SK-N-SH (cell line): ENCODE results near the gene HTR3E. TPM values are rescaled to one million over a fixed set of nuclear protein-coding genes. Genes with fewer than 3 reads are reported as not detected.

ENCODE experiments used
- CTCF ChIA-PET: fragments of 300-600, 350-600 bp; formaldehyde crosslinking; extraction: SDS; loops from one replicate; lab custom pipeline; 2021; lab: Yijun Ruan, JAX
- POLR2A ChIA-PET: fragments of 350-600 bp; sonication (Branson Sonifier 250); formaldehyde crosslinking; extraction: SDS; loops from one replicate; lab custom pipeline; 2020; ENCODE audit warnings: antibody characterized with exemption, inconsistent platforms; lab: Yijun Ruan, JAX
- DNase-seq: peaks from one replicate; pipeline ENCODE4 v3.0.0; 2012
- H2AFZ ChIP-seq: fragments of 200-600 bp; sonication (generic); 2 replicates; pipeline ENCODE4 v1.8.1; 2016; ENCODE audit warnings: antibody characterized with exemption, mild to moderate bottlenecking, low read depth
- H3F3A ChIP-seq: fragments of 200-600 bp; sonication (generic); replicated peaks from 2 replicates; pipeline ENCODE3; 2016; ENCODE audit warnings: antibody characterized with exemption, mild to moderate bottlenecking; ENCODE audit not compliant: insufficient read depth
- H3K27ac ChIP-seq, 2 experiments: fragments of 200-500 bp in 1 of 2; fragments of 200-600 bp in 1 of 2; sonication (Bioruptor generic) in 1 of 2; sonication (generic), shearing (Covaris generic) in 1 of 2; 2 replicates each; pipeline versions ENCODE4 v1.5.1 to v1.6.1; 2014 to 2016; ENCODE audit warnings: low read depth in 2 of 2, inconsistent platforms in 1 of 2, low read length in 1 of 2, mild to moderate bottlenecking in 1 of 2, mixed read lengths in 1 of 2
- H3K27me3 ChIP-seq: fragments of 200-600 bp; sonication (generic), shearing (Covaris generic); 2 replicates; pipeline ENCODE4 v1.6.1; 2016; ENCODE audit warnings: mixed run types; ENCODE audit not compliant: insufficient read depth
- H3K36me3 ChIP-seq, 2 experiments: fragments of 200-500 bp in 1 of 2; fragments of 200-600 bp in 1 of 2; sonication (Bioruptor generic) in 1 of 2; sonication (generic) in 1 of 2; replicated peaks in 1 of 2; 2 replicates each; pipeline versions ENCODE3 to v1.5.1; 2014 to 2016; ENCODE audit warnings: low read length in 1 of 2, mild to moderate bottlenecking in 1 of 2; ENCODE audit not compliant: insufficient read depth in 2 of 2, control insufficient read depth in 1 of 2
- H3K4me1 ChIP-seq, 2 experiments: fragments of 200-500 bp in 1 of 2; fragments of 200-600 bp in 1 of 2; sonication (Bioruptor generic) in 1 of 2; sonication (generic), shearing (Covaris generic) in 1 of 2; 2 replicates each; pipeline versions ENCODE4 v1.5.1 to v1.6.1; 2014 to 2016; ENCODE audit warnings: low read depth in 1 of 2, low read length in 1 of 2, mixed run types in 1 of 2; ENCODE audit not compliant: insufficient read depth in 2 of 2, control insufficient read depth in 1 of 2
- H3K4me2 ChIP-seq: fragments of 200-600 bp; sonication (generic), shearing (Covaris generic); 2 replicates; pipeline ENCODE4 v1.6.1; 2017; ENCODE audit warnings: mixed run types
- H3K4me3 ChIP-seq, 2 experiments: fragments of 200-500 bp in 1 of 2; fragments of 200-600 bp in 1 of 2; sonication (Bioruptor generic) in 1 of 2; sonication (generic), shearing (Covaris generic) in 1 of 2; 2 replicates each; pipeline versions ENCODE4 v1.5.1 to v1.8.1; 2014 to 2016; ENCODE audit warnings: low read depth in 2 of 2, inconsistent platforms in 1 of 2, low read length in 1 of 2, mild to moderate bottlenecking in 1 of 2, mixed read lengths in 1 of 2, moderate library complexity in 1 of 2
- H3K79me2 ChIP-seq: fragments of 200-600 bp; sonication (generic); 2 replicates; pipeline ENCODE4 v1.8.1; 2017; ENCODE audit warnings: mild to moderate bottlenecking; ENCODE audit not compliant: insufficient read depth
- H3K9ac ChIP-seq: fragments of 200-600 bp; sonication (generic); 2 replicates; pipeline ENCODE4 v1.6.1; 2017; ENCODE audit warnings: mixed run types
- H3K9me2 ChIP-seq: fragments of 200-600 bp; sonication (generic); 2 replicates; pipeline ENCODE4 v1.6.1; 2017; ENCODE audit warnings: mixed run types
- H3K9me3 ChIP-seq: fragments of 200-600 bp; sonication (generic); 2 replicates; pipeline ENCODE4 v1.6.1; 2017; ENCODE audit warnings: mixed run types, mild to moderate bottlenecking, moderate library complexity
- H4K20me1 ChIP-seq: fragments of 200-600 bp; sonication (generic); 2 replicates; pipeline ENCODE4 v1.6.1; 2017; ENCODE audit warnings: mild to moderate bottlenecking, mixed run types; ENCODE audit not compliant: insufficient read depth
- ELF1 ChIP-seq: IDR thresholded peaks from 2 replicates; pipeline ENCODE4 v1.4.0; 2012
- EP300 ChIP-seq, 2 experiments: IDR thresholded peaks; 2 replicates each; pipeline versions ENCODE4 v1.4.0 to v1.6.1; 2012; ENCODE audit warnings: borderline replicate concordance in 1 of 2, low read depth in 1 of 2, low read length in 1 of 2
- FOSL2 ChIP-seq: IDR thresholded peaks from 2 replicates; pipeline ENCODE4 v1.4.0; 2012; ENCODE audit warnings: low read depth, mild to moderate bottlenecking, moderate library complexity, borderline replicate concordance
- FOXJ3 ChIP-seq: sonication (generic); formaldehyde crosslinking; IDR thresholded peaks from 2 replicates; pipeline ENCODE4 v1.5.1; 2020; ENCODE audit warnings: mild to moderate bottlenecking, missing genetic modification reagents
- GATA2 ChIP-seq: sonication (generic); formaldehyde crosslinking; IDR thresholded peaks from 2 replicates; pipeline ENCODE4 v1.5.0; 2020; ENCODE audit warnings: mild to moderate bottlenecking, missing genetic modification reagents
- MEF2A ChIP-seq: IDR thresholded peaks from 2 replicates; pipeline ENCODE4 v1.4.0; 2012; ENCODE audit warnings: low read depth, borderline replicate concordance
- MXI1 ChIP-seq: IDR thresholded peaks from 2 replicates; pipeline ENCODE4 v1.6.1; 2012; ENCODE audit warnings: mild to moderate bottlenecking, low read depth, low read length, improper control_type of control experiment
- RAD21 ChIP-seq: IDR thresholded peaks from 2 replicates; pipeline ENCODE4 v1.6.1; 2012; ENCODE audit warnings: mild to moderate bottlenecking, low read length
- RCOR1 ChIP-seq: fragments of 150-350 bp; IDR thresholded peaks from 2 replicates; pipeline ENCODE4 v1.6.1; 2017; ENCODE audit warnings: antibody characterized with exemption, low read length
- RXRA ChIP-seq: IDR thresholded peaks from 2 replicates; pipeline ENCODE4 v1.4.0; 2012; ENCODE audit warnings: low read depth, mild to moderate bottlenecking, borderline replicate concordance
- SIN3A ChIP-seq: IDR thresholded peaks from 2 replicates; pipeline ENCODE4 v1.6.1; 2012; ENCODE audit warnings: low read depth, mild to moderate bottlenecking, low read length, moderate library complexity, borderline replicate concordance
- YY1 ChIP-seq: IDR thresholded peaks from 2 replicates; pipeline ENCODE4 v1.4.0; 2012; ENCODE audit warnings: low read depth, mild to moderate bottlenecking
- WGBS: methylation state at CpG from one replicate; pipeline ENCODE4 v1.1.6; 2017; ENCODE audit warnings: low lambda C conversion rate; 5-methylcytosine and 5-hydroxymethylcytosine counted together
- polyA plus RNA-seq, 3 experiments: library from polyadenylated mRNA; depleted of rRNA; stranded (reverse); fragments of >200 nt; gene quantifications; 2 replicates each; pipeline ENCODE4 v1.2.3, GENCODE V29; 2012
- TF ChIP-seq, protein P1 (sequence below): fragments of 150-350 bp; IDR thresholded peaks from 2 replicates; pipeline ENCODE4 v1.6.1; 2017; ENCODE audit warnings: antibody characterized with exemption, low read length, low read depth, borderline replicate concordance
- TF ChIP-seq, protein P2 (sequence below): IDR thresholded peaks from 2 replicates; pipeline ENCODE4 v1.4.0; 2012; ENCODE audit warnings: low read depth
- TF ChIP-seq, protein P3 (sequence below): IDR thresholded peaks from 2 replicates; pipeline ENCODE4 v1.4.0; 2012; ENCODE audit warnings: low read depth, borderline replicate concordance
- TF ChIP-seq, protein P4 (sequence below): IDR thresholded peaks from 2 replicates; pipeline ENCODE4; 2012
- TF ChIP-seq, protein P5 (sequence below): fragments of 200-600 bp; sonication (generic); IDR thresholded peaks from 2 replicates; pipeline ENCODE4 v1.6.1; 2017; ENCODE audit warnings: antibody characterized with exemption, mild to moderate bottlenecking, moderate library complexity
- TF ChIP-seq, protein P6 (sequence below): IDR thresholded peaks from 2 replicates; pipeline ENCODE4 v1.4.0; 2012; ENCODE audit warnings: low read depth, borderline replicate concordance
- TF ChIP-seq, protein P7 (sequence below): IDR thresholded peaks from 2 replicates; pipeline ENCODE4 v1.6.1; 2012; ENCODE audit warnings: mild to moderate bottlenecking, low read depth, low read length, moderate library complexity

The HTR3E gene
- polyA plus RNA-seq, 1 of the 3 experiments (the other 2 are of a cell fraction): not detected

DNA sequence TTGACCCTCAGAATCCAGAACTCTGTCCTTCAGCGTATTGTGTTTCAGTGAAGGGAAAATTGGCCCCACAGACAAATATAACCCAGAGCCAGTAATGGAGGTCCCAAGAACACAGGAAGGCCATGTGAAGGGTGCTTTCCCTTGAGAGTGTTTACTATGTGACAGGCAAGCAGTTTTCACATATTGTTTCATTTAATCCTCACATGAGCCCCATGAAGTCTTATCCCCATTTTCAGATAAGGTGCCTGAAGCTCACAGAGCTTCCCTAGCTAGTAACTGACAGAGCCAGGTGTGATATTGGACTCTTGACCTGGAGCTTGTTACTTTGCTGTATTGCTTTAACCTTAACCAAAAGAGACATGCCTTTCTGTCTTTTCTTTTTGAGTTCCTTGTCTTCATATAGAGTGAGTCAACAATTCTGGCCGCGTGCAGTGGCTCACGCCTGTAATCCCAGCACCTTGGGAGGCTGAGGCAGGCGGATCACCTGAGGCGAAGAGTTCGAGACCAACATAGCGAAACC, 48.9 kb downstream of the HTR3E start:
- no peaks in the 10 kb centered on the region for H3K9me3 ChIP-seq
- H2AFZ ChIP-seq: no peak overlapping the region
- no peak overlapping the region for H3K4me3 ChIP-seq
- CTCF ChIA-PET: interaction anchor here (0.6 to 4.3 kb wide), 14 partner anchors 10 to 255 kb away, joined by 3 to 31 read pairs (median 6); partner anchors contain the start of genes ALG3, CAMK2N2, DVL3 and EEF1AKMT4
- H3K9me2 ChIP-seq: no peaks in the 10 kb centered on the region
- no peak overlapping the region for H3K27ac ChIP-seq
- POLR2A ChIA-PET: interaction anchor here (0.6 kb wide), 2 partner anchors 9 to 110 kb away, joined by 3 read pairs; no protein-coding TSS in a partner anchor
- H3K36me3 ChIP-seq: peaks cover 29 to 51% of the 10 kb centered on the region in 2 experiments
- no peak for TF ChIP-seq ELF1
- TF ChIP-seq, protein P1, sequence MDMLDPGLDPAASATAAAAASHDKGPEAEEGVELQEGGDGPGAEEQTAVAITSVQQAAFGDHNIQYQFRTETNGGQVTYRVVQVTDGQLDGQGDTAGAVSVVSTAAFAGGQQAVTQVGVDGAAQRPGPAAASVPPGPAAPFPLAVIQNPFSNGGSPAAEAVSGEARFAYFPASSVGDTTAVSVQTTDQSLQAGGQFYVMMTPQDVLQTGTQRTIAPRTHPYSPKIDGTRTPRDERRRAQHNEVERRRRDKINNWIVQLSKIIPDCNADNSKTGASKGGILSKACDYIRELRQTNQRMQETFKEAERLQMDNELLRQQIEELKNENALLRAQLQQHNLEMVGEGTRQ: no peak
- TF ChIP-seq RXRA: no peak
- TF ChIP-seq, protein P2, sequence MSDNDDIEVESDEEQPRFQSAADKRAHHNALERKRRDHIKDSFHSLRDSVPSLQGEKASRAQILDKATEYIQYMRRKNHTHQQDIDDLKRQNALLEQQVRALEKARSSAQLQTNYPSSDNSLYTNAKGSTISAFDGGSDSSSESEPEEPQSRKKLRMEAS: no peak
- TF ChIP-seq MXI1: no peak
- TF ChIP-seq, protein P3, sequence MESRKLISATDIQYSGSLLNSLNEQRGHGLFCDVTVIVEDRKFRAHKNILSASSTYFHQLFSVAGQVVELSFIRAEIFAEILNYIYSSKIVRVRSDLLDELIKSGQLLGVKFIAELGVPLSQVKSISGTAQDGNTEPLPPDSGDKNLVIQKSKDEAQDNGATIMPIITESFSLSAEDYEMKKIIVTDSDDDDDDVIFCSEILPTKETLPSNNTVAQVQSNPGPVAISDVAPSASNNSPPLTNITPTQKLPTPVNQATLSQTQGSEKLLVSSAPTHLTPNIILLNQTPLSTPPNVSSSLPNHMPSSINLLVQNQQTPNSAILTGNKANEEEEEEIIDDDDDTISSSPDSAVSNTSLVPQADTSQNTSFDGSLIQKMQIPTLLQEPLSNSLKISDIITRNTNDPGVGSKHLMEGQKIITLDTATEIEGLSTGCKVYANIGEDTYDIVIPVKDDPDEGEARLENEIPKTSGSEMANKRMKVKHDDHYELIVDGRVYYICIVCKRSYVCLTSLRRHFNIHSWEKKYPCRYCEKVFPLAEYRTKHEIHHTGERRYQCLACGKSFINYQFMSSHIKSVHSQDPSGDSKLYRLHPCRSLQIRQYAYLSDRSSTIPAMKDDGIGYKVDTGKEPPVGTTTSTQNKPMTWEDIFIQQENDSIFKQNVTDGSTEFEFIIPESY: no peak
- no peak for TF ChIP-seq MEF2A
- TF ChIP-seq, protein P4, sequence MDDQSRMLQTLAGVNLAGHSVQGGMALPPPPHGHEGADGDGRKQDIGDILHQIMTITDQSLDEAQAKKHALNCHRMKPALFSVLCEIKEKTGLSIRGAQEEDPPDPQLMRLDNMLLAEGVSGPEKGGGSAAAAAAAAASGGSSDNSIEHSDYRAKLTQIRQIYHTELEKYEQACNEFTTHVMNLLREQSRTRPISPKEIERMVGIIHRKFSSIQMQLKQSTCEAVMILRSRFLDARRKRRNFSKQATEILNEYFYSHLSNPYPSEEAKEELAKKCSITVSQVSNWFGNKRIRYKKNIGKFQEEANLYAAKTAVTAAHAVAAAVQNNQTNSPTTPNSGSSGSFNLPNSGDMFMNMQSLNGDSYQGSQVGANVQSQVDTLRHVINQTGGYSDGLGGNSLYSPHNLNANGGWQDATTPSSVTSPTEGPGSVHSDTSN: no peak
- TF ChIP-seq, protein P5, sequence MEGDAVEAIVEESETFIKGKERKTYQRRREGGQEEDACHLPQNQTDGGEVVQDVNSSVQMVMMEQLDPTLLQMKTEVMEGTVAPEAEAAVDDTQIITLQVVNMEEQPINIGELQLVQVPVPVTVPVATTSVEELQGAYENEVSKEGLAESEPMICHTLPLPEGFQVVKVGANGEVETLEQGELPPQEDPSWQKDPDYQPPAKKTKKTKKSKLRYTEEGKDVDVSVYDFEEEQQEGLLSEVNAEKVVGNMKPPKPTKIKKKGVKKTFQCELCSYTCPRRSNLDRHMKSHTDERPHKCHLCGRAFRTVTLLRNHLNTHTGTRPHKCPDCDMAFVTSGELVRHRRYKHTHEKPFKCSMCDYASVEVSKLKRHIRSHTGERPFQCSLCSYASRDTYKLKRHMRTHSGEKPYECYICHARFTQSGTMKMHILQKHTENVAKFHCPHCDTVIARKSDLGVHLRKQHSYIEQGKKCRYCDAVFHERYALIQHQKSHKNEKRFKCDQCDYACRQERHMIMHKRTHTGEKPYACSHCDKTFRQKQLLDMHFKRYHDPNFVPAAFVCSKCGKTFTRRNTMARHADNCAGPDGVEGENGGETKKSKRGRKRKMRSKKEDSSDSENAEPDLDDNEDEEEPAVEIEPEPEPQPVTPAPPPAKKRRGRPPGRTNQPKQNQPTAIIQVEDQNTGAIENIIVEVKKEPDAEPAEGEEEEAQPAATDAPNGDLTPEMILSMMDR: no peak
- TF ChIP-seq YY1: no peak
- TF ChIP-seq SIN3A: no peak
- TF ChIP-seq, protein P6, sequence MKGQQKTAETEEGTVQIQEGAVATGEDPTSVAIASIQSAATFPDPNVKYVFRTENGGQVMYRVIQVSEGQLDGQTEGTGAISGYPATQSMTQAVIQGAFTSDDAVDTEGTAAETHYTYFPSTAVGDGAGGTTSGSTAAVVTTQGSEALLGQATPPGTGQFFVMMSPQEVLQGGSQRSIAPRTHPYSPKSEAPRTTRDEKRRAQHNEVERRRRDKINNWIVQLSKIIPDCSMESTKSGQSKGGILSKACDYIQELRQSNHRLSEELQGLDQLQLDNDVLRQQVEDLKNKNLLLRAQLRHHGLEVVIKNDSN: no peak
- no peak for TF ChIP-seq GATA2 (CRISPR knock-in tag)
- TF ChIP-seq FOSL2: no peak
- no peak for TF ChIP-seq EP300 (IDR thresholded peaks at IDR 0.05; ENCODE audit: borderline replicate concordance in 1 of 2, low read depth in 1 of 2, low read length in 1 of 2)
- no peak for TF ChIP-seq FOXJ3 (CRISPR knock-in tag)
- TF ChIP-seq RCOR1: no peak
- TF ChIP-seq RAD21: no peak
- TF ChIP-seq, protein P7, sequence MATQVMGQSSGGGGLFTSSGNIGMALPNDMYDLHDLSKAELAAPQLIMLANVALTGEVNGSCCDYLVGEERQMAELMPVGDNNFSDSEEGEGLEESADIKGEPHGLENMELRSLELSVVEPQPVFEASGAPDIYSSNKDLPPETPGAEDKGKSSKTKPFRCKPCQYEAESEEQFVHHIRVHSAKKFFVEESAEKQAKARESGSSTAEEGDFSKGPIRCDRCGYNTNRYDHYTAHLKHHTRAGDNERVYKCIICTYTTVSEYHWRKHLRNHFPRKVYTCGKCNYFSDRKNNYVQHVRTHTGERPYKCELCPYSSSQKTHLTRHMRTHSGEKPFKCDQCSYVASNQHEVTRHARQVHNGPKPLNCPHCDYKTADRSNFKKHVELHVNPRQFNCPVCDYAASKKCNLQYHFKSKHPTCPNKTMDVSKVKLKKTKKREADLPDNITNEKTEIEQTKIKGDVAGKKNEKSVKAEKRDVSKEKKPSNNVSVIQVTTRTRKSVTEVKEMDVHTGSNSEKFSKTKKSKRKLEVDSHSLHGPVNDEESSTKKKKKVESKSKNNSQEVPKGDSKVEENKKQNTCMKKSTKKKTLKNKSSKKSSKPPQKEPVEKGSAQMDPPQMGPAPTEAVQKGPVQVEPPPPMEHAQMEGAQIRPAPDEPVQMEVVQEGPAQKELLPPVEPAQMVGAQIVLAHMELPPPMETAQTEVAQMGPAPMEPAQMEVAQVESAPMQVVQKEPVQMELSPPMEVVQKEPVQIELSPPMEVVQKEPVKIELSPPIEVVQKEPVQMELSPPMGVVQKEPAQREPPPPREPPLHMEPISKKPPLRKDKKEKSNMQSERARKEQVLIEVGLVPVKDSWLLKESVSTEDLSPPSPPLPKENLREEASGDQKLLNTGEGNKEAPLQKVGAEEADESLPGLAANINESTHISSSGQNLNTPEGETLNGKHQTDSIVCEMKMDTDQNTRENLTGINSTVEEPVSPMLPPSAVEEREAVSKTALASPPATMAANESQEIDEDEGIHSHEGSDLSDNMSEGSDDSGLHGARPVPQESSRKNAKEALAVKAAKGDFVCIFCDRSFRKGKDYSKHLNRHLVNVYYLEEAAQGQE: no peak
- peaks cover 8% of the 10 kb centered on the region for H3K79me2 ChIP-seq
- DNase-seq: no peak
- peaks cover 8% of the 10 kb centered on the region for H3F3A ChIP-seq
- 92% methylated on average over 8 of the region's 8 CpGs for WGBS
- H3K9ac ChIP-seq: no peak overlapping the region
- peaks cover 0 to 2% of the 10 kb centered on the region in 2 experiments; a peak in 1 of 4 replicates for H3K4me1 ChIP-seq
- H3K27me3 ChIP-seq: no peaks in the 10 kb centered on the region
- no peaks in the 10 kb centered on the region for H4K20me1 ChIP-seq
- no peak overlapping the region for H3K4me2 ChIP-seq
